NK-92 (cell line): Measurements from ENCODE around the gene TBXAS1.
"Not testable (repeated sequence)": the region's sequence is repeated elsewhere in the genome, so short reads cannot be mapped to it uniquely, and the experiment has no call there.

Source experiments
- DNase-seq: peaks from one replicate; lab custom pipeline; 2025; ENCODE audit not compliant: unreplicated experiment; lab: John Stamatoyannopoulos, UW

Gene TBXAS1

DNA sequence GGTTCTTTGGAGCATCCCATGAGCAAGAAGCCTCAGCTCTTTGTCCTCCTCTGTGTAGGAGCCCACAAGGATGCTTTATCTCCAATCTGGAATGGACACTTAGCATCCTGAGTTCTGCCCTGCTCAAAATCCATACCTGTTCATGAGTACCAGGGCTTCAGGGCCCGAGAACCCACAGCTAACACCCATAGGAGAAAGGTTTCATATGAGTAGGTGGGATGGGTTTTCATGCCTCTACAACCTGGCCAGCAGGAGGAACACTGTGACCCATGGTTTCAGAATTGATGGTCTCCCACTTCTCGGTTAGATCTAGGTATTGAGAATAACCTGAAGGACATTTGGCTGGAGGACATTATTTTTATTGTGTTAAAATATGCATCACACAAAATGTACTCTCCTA is 57.8 kb downstream of the TBXAS1 start:
- no peak for DNase-seq

- no peak for DNase-seq
Observed at GRCh38 chr7:139887992-139888481, 59.0 kb downstream of the TBXAS1 start.

- DNase-seq, result no peak
Observed at GRCh38 chr7:139889186-139889871, 60.3 kb downstream of the TBXAS1 start.

DNA sequence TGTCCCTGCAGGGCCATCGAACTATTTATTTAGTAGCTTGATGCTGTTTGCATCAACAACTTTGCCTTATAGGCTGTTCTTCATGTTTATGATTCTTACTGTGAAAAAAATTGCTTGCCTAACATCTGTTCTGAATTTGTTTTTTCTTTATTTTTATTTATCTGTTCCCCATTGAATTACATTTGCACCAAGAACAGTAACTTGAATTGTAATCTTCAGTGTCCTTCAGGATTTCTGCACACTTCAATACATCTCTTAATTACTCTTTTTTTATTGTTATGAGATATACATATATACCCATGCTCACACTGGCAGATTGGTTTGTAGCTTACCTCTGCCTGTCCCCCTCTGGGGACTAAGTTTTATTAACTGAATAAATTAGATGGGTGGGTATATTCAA is 64.4 kb downstream of the TBXAS1 start:
- DNase-seq, result no peak

DNA sequence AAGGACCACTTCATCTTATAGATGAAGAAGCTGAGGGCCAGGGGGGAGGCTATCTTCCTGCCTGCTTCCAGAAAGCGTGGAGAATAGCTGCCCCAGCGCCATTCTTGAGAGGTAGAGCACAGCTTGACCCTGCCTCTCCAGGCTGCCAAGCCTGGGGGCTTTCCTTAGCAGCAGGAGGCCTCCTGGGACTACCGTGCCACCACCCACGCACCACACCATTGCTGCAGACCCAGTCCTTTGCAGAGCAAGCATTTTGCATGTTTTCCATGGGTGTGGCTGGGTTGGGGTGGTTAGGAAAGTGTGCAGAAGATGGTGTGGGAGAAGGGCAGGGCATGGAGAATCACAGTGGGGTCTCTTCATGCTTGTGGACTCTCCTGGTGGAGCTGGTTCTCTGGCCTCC is 64.9 kb downstream of the TBXAS1 start:
- DNase-seq, result no peak

- no peak for DNase-seq
Observed at GRCh38 chr7:139895141-139895829, 66.2 kb downstream of the TBXAS1 start.

DNA sequence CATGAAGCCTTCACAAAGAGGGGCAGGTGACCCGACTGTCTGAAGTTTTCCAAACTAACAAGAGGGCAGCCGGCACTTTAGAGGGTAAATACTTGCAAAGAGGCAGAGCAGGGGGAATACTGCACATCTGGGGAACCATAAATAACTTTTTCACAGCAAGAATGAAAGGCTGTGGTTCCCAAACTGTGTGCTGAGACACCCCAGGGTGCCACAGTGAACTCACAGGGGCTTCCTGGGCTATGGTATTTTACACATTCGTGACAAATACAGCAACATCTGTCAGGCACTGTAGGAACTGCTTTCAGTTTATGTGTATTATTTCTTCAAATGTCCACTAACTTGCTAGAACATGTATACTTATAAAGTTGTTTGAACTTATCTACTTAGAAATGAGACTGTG is 67.2 kb downstream of the TBXAS1 start:
- no peak for DNase-seq

DNA sequence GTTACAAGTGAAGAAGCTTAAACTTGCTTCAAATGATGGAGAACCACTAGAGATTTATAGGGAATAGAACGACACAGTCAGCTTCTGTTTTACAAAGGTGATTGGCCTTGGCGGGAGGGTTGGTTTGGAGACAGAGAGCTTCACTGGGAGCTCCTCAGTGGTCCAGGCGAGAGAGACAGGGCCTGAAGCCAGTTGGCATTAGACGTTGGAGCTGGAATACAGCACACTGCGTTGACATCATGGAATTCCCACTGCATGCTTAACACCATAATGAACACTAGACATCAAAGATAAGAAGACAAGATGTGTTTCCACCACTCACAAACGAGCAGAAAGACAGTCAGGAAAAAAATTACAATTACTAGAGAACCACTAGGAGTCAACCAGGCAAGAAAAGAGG is 67.8 kb downstream of the TBXAS1 start:
- no peak for DNase-seq

DNA sequence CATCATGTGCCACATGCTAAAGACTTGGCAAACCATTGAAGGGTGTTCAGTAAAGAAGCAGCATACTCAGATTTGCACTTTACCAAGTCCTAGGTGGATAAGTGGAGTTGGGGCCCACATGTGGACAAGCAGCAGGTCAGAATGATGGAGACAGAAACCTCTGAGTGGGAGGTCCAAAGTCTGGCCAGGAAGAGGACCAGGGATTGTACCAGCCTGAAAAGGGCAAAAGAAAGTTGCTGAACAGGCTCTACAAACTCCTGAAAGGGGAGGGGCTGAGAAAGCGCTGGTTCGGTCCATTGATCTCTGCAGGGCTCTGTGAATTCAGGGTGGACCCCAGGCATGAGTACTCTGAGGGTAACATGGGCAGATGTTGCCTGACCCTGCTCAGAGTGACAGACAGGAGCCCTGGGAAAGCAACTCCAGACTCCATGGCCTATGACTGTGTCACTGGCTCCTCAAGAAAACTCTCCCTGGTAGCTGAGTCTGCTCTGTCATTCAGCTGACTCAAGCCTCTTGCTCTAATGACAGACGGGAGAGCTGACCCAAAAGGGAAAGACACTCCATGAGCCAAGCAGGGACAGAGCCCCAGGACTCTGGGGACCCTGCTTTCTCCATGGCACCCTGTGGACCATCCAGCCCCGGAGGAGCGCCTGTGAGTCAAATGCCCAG is 68.5 kb downstream of the TBXAS1 start:
- no peak for DNase-seq

- DNase-seq, result no peak
Observed at GRCh38 chr7:139898483-139898882, 69.4 kb downstream of the TBXAS1 start.

- DNase-seq, result no peak
Observed at GRCh38 chr7:139899328-139899955, 70.4 kb downstream of the TBXAS1 start.

GRCh38 chr7:139900326-139900725 is 71.3 kb downstream of the TBXAS1 start:
- DNase-seq, result no peak

GRCh38 chr7:139901056-139901795 is 72.2 kb downstream of the TBXAS1 start:
- DNase-seq, result no peak

GRCh38 chr7:139901901-139902300 is 72.8 kb downstream of the TBXAS1 start:
- DNase-seq, result no peak

DNA sequence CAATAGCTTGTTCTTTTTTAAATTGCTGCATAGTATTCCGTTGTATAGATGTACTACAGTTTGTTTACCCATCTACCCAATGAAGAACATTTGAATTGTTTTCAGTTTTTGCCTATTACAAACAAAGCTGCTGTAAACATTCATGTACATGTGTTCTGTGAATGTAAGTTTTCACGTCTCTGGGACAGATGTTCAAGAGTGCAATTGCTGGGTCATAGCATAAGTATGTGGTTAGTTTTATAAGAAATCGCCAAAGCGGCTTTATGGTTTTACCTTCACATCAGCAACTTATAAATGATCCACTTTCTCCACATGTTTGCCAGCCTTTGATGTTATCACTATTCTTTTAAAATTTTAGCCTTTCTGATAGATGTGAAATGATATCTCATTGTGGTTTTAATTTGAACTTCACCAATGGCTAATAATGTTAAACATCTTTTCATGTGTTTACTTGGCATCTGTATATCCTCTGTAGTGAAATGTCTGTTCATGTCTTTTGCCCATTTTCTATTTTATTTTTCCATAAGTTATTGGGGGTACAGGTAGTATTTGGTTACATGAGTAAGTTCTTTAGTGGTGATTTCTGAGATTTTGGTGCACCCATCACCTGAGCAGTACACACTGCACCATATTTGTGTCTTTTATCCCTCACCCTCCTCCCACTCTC is 73.5 kb downstream of the TBXAS1 start:
- no peak for DNase-seq

DNA sequence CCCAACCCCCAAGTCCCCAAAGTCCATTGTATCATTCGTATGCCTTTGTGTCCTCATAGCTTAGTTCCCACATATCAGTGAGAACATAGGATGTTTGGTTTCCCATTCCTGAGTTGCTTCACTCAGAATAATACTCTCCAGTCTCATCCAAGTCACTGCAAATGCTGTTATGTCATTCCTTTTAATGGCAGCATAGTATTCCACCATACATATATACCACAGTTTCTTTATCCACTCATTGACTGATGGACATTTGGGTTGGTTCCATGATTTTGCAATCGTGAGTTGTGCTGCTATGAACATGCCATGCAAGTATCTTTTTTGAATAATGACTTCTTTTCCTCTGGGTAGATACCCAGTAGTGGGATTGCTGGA is 74.0 kb downstream of the TBXAS1 start:
- not testable (repeated sequence) for DNase-seq

DNA sequence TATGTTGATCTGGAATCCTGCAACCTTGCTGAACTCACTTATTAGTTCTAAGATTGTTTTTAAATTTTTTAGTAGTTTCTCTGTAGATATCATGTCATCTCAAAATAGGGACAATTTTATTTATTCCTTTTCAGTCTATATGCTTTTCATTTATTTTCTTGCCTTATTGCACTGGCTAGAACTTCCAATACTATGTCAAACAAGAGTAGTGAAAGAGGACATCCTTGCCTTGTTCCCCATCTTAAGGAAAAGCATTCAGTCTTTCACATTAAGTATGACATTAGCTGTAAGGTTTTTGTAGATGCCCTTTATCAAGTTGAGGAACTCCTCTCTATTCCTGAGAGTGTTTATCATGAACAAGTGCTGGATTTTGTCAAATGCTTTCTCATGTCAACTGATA is 77.8 kb downstream of the TBXAS1 start:
- no peak for DNase-seq

DNA sequence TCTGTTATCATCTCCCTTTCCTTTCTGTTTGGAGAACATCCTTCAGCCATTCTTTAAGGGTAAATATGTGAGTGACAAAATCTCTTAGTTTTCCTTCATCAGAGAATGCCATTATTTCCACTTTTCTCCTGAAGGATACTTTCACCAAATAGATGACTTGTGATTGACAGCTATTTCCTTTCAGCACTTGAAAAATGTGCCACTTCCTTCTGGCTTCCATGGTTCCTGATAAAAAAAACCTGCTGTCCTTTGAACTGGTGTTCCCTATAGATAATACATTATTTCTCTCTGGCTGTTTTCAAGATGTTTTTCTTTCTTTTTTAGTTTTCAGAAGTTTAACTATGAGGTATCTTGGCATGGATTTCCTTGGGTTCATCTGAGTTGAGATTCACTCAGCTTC is 79.7 kb downstream of the TBXAS1 start:
- DNase-seq, result no peak

DNA sequence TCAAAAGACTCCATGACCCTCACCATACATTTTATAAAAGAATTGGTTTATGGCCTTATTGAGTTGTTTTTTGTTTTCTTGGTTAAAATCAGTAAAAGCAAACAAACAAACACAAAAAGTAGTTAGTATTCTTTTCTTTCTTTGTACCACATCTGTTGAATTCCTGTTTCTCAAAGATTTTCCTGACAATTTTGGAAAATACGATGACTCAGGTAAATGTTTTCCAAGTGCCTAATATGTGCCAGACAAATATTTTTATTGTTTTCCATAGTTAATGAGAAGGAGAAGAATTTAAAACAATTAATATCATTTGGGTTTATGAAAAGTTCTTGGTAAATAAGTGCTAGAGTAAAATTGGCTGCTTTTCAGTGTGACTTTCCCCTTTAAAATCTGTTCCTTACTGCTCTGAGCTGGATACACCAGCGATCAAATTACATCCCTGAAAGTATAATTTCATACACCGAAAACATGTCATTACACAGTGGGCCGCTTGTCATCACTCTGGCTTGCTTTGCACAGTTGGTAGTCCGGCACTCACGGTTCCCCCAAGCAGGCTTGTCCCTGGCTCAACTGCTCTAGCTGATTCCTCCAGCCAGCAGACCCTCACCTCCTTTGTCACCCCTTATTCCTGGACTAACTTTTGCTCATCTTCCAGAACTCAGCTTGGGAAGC is 80.5 kb downstream of the TBXAS1 start:
- no peak for DNase-seq
